A673 (cell line): ENCODE measurements around the gene PRKAG2. TPM values are rescaled to one million over a fixed set of nuclear protein-coding genes. Genes with fewer than 3 reads are reported as not detected.

Experiments
- BruUV-seq: library from RNA; stranded (reverse); fragments of 400-500 nt; replicated peaks from 2 replicates; lab custom pipeline; 2021; lab: Mats Ljungman, UMichigan
- CTCF ChIA-PET: fragments of 300-600 bp; sonication (Branson Sonifier 250); formaldehyde crosslinking; loops from one replicate; lab custom pipeline; 2022; ENCODE audit warnings: antibody characterized with exemption; lab: Charles Lee
- POLR2A ChIA-PET: fragments of 300-600 bp; sonication (Branson Sonifier 250); formaldehyde crosslinking; loops from one replicate; lab custom pipeline; 2022; ENCODE audit warnings: antibody characterized with exemption; ENCODE audit not compliant: low non-redundant PET; lab: Charles Lee
- DNase-seq: peaks from one replicate; pipeline ENCODE4 v3.0.0-alpha.2; 2015; ENCODE audit warnings: low spot score
- H3K27ac ChIP-seq: fragments of 200-600 bp; sonication (generic); 2 replicates; pipeline ENCODE4 v1.5.1; 2016; ENCODE audit warnings: mixed run types, low read depth, mild to moderate bottlenecking, mixed read lengths, antibody characterized with exemption, low read length; ENCODE audit not compliant: poor library complexity, severe bottlenecking
- H3K27me3 ChIP-seq: fragments of 200-600 bp; sonication (generic); replicated peaks from 2 replicates; pipeline ENCODE4 v1.6.1; 2017; ENCODE audit warnings: mixed run types, low read depth, mild to moderate bottlenecking, mixed read lengths, antibody characterized with exemption, low read length; ENCODE audit not compliant: insufficient read depth, poor library complexity
- H3K36me3 ChIP-seq: fragments of 200-600 bp; sonication (generic); 2 replicates; pipeline ENCODE4 v1.6.1; 2016; ENCODE audit warnings: mixed run types, mild to moderate bottlenecking, mixed read lengths, antibody characterized with exemption, low read length; ENCODE audit not compliant: insufficient read depth, poor library complexity, severe bottlenecking
- H3K4me1 ChIP-seq: fragments of 200-600 bp; sonication (generic); 2 replicates; pipeline ENCODE4 v1.6.1; 2017; ENCODE audit warnings: mixed run types, mild to moderate bottlenecking, mixed read lengths, antibody characterized with exemption, low read length; ENCODE audit not compliant: insufficient read depth, poor library complexity, severe bottlenecking
- H3K4me3 ChIP-seq: fragments of 200-600 bp; sonication (generic); 2 replicates; pipeline ENCODE4 v1.5.1; 2016; ENCODE audit warnings: low read depth, mixed run types, mild to moderate bottlenecking, mixed read lengths, low read length; ENCODE audit not compliant: poor library complexity, severe bottlenecking
- H3K9me3 ChIP-seq: fragments of 200-600 bp; sonication (generic); 2 replicates; pipeline ENCODE4 v1.6.1; 2016; ENCODE audit warnings: mixed run types, low read depth, mild to moderate bottlenecking, mixed read lengths, antibody characterized with exemption, low read length; ENCODE audit not compliant: poor library complexity, severe bottlenecking
- CTCF ChIP-seq: fragments of 300-800, 200-600 bp; sonication (generic); conservative IDR thresholded peaks from 2 replicates; pipeline ENCODE4 v1.5.1; 2017; ENCODE audit warnings: low read depth, mild to moderate bottlenecking, antibody characterized with exemption, low read length, moderate library complexity, mixed read lengths
- EZH2 ChIP-seq: fragments of 200-600 bp; sonication (generic); IDR thresholded peaks from 2 replicates; pipeline ENCODE4 v1.6.1; 2017; ENCODE audit warnings: borderline replicate concordance, low read depth, mild to moderate bottlenecking, mixed read lengths, antibody characterized with exemption, low read length; ENCODE audit not compliant: poor library complexity, severe bottlenecking
- intact Hi-C: fragments of 100-400 bp; cut with micrococcal nuclease; formaldehyde crosslinking; loops from one replicate; pipeline ENCODE4 v1.10.0; 2022; ENCODE audit not compliant: unreplicated experiment
- total RNA-seq: library from RNA; stranded (reverse); gene quantifications from 2 replicates; pipeline ENCODE4 v1.2.3, GENCODE V29; 2021

PRKAG2 gene
- total RNA-seq, 1 experiment from 2014 or later, result 11.6 TPM

GRCh38 chr7:151669762-151670161, 207.2 kb downstream of the PRKAG2 start:
- H3K27me3 ChIP-seq, result no peaks in the 10 kb centered on the region
- intact Hi-C loops, result no loop called here
- H3K27ac ChIP-seq, result no peak overlapping the region
- H3K4me3 ChIP-seq, result no peak overlapping the region
- H3K9me3 ChIP-seq, result no peaks in the 10 kb centered on the region
- no peak for TF ChIP-seq EZH2
- no peak for DNase-seq
- CTCF ChIA-PET, result no interaction called here
- POLR2A ChIA-PET, result no interaction called here
- H3K36me3 ChIP-seq, result no peaks in the 10 kb centered on the region
- BruUV-seq, result no TSS peak
- peaks cover 7% of the 10 kb centered on the region for H3K4me1 ChIP-seq

DNA sequence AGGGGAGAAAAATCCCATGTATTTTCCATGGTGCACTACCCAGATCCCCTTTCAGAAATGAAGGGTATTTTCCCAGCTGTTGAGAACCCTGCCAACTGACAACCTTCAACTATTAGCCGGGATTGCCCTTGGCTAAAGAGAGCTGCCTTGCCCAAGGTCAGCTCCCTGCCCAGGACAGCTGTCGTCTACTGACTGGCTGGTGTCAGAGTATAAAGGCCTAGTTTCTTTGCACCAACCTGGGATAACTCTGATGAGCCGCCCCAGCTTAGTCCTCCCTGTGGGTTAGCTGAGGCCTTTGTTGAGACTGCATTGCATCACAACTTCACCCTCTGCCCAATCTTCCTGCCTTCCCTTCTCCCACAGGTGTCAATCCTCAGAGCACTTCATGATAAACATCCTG, 210.0 kb downstream of the PRKAG2 start:
- POLR2A ChIA-PET, result interaction anchor here (0.6 kb wide), 1 partner anchor 348 kb away, joined by 4 read pairs; no protein-coding TSS in a partner anchor
- Histone ChIP-seq H3K4me3 (no peak overlapping the region), H3K36me3 (no peaks in the 10 kb centered on the region), H3K4me1 (peaks cover 7% of the 10 kb centered on the region), H3K9me3 (no peaks in the 10 kb centered on the region), H3K27ac (no peak overlapping the region), H3K27me3 (no peaks in the 10 kb centered on the region)
- intact Hi-C loops, result no loop called here
- CTCF ChIA-PET, result no interaction called here
- no TSS peak for BruUV-seq
- TF ChIP-seq EZH2, result no peak
- TF ChIP-seq CTCF, result no peak
- DNase-seq, result no peak

DNA sequence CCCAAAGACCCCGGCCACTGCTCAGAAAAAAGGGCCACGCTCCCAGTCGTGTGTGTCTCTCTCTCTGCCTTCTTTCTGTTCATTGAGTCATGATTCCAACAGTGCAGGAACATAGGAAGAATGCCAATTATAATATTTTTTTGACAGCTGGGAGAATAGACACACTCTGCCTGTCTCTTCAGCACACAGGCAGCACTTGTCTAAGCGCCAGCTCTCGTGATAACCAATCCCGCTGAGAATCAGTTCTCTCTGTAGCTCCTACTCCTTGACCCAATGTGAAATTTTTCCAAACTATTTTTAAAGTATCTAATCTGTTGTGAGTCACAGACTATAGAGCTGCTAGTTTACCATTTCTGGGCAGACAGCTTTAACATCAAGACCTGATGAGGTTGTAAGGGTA, 211.5 kb downstream of the PRKAG2 start:
- CTCF ChIA-PET, result no interaction called here
- TF ChIP-seq EZH2, result no peak
- TF ChIP-seq CTCF, result no peak
- H3K4me1 ChIP-seq, result no peaks in the 10 kb centered on the region
- no TSS peak for BruUV-seq
- H3K36me3 ChIP-seq, result no peaks in the 10 kb centered on the region
- no peak overlapping the region for H3K27ac ChIP-seq
- H3K27me3 ChIP-seq, result no peaks in the 10 kb centered on the region
- intact Hi-C loops, result no loop called here
- POLR2A ChIA-PET, result no interaction called here
- no peak overlapping the region for H3K4me3 ChIP-seq
- no peaks in the 10 kb centered on the region for H3K9me3 ChIP-seq
- no peak for DNase-seq

- BruUV-seq, result no TSS peak
- CTCF ChIA-PET, result no interaction called here
- no peaks in the 10 kb centered on the region for H3K9me3 ChIP-seq
- POLR2A ChIA-PET, result no interaction called here
- no peaks in the 10 kb centered on the region for H3K36me3 ChIP-seq
- no peaks in the 10 kb centered on the region for H3K27me3 ChIP-seq
- no peak overlapping the region for H3K4me3 ChIP-seq
- H3K4me1 ChIP-seq, result no peaks in the 10 kb centered on the region
- DNase-seq, result no peak
- TF ChIP-seq EZH2 (no peak), CTCF (no peak)
- intact Hi-C loops, result no loop called here
- no peak overlapping the region for H3K27ac ChIP-seq
Measured at GRCh38 chr7:151664268-151664667, 212.6 kb downstream of the PRKAG2 start.
